ENCODE results near the gene LAYN. TPM values are rescaled to one million over a fixed set of nuclear protein-coding genes. Genes with fewer than 3 reads are reported as not detected.

LAYN gene
- total RNA-seq, 1 donor from 2014 or later = 12.5 TPM

DNA sequence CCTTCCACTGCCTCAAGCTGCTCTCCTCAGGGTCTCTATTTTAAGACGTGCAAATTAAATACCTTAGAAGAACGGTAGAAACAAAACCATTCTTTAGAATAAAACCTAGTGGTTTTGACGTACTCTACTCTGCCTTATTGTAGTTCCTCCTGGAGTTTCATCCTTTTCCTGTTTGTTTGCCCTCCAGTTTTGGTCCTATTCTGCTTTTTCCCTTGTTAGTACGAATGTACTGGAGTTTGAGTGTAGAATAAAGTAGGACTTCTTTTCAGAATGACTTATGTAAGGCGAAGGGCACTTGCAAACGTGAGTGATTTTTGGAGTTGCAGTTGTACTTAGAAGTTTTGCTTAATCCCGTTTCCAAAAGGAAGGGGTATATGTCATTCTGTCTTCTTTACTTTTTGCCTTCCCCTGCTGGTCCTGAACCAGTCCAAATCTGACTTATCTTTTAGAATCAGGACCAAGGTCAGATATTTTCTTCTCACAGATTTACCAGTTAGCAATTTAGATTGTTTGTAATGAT, 63.2 kb downstream of the LAYN start:
- no peaks in the 10 kb centered on the region for H3K36me3 Mint-ChIP-seq
- no peaks in the 10 kb centered on the region for H3K9me3 Mint-ChIP-seq
- H3K27me3 Mint-ChIP-seq (ENCODE audit: low read depth) = no peaks in the 10 kb centered on the region
- TF ChIP-seq, protein P1, sequence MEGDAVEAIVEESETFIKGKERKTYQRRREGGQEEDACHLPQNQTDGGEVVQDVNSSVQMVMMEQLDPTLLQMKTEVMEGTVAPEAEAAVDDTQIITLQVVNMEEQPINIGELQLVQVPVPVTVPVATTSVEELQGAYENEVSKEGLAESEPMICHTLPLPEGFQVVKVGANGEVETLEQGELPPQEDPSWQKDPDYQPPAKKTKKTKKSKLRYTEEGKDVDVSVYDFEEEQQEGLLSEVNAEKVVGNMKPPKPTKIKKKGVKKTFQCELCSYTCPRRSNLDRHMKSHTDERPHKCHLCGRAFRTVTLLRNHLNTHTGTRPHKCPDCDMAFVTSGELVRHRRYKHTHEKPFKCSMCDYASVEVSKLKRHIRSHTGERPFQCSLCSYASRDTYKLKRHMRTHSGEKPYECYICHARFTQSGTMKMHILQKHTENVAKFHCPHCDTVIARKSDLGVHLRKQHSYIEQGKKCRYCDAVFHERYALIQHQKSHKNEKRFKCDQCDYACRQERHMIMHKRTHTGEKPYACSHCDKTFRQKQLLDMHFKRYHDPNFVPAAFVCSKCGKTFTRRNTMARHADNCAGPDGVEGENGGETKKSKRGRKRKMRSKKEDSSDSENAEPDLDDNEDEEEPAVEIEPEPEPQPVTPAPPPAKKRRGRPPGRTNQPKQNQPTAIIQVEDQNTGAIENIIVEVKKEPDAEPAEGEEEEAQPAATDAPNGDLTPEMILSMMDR (IDR thresholded peaks at IDR 0.05; ENCODE audit: unreplicated experiment) = no peak
- peak overlapping the region; percentile 93 for H3K27ac Mint-ChIP-seq
- peak overlapping the region; percentile 86 for H3K4me3 Mint-ChIP-seq
- DNase-seq (ENCODE audit: low spot score in 2 of 2, unreplicated experiment in 2 of 2) = no peak
- peaks cover 33% of the 10 kb centered on the region for H3K4me1 Mint-ChIP-seq

DNA sequence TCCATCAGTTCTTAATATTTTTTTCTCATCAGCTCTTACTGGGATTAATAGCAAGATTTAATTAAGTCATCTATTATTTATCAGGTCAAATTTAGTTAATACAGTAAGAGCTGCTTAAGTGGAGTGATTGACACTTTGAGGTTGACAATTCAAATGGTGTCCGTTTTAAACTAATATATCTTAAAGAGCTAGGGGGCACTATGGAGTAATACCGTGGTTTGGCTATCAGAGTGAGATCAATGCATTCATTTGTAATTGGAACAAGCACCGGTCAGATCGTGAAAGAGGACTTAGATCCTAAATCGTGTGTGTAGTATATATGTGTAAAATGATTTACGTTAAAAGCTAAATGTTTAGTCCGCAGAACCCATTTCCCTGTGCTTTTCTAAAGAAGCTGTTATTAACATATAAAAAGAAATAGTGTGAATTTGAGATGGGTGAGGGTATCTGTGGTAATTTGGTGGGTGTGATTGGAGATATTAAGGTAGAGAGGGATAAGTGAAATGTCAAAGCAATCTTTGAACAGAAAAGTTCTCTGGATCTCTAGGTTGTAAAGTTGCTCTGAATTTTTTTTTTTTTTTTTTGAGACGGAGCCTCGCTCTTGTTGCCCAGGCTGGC, 64.0 kb downstream of the LAYN start:
- H3K4me1 Mint-ChIP-seq = peaks cover 32% of the 10 kb centered on the region
- H3K27ac Mint-ChIP-seq = peak overlapping the region; percentile 7
- TF ChIP-seq, protein P1 (IDR thresholded peaks at IDR 0.05; ENCODE audit: unreplicated experiment) = peak; percentile 63
- no peak for DNase-seq (ENCODE audit: low spot score in 2 of 2, unreplicated experiment in 2 of 2)
- no peaks in the 10 kb centered on the region for H3K36me3 Mint-ChIP-seq
- peak overlapping the region; percentile 86 for H3K4me3 Mint-ChIP-seq
- H3K9me3 Mint-ChIP-seq = no peaks in the 10 kb centered on the region
- H3K27me3 Mint-ChIP-seq (ENCODE audit: low read depth) = no peaks in the 10 kb centered on the region

DNA sequence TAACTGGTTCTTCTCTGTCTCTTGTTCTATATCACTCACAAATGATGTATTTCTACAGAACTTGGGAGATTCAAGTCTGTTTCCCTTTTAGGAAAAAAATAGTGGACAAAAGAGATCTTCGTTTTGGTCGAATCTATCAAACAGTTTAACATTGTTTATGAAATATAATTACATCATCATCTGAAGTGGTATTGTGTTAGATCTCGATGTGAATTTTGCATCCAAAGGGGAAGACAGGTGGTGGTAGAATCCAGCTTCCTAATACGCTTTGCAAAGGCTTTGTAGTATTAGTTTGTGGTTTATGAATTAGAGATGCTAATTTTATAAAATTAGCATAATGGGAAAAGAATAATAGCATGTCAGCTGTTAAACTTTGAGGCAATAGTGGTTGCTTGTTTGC, 65.2 kb downstream of the LAYN start:
- DNase-seq (ENCODE audit: low spot score in 2 of 2, unreplicated experiment in 2 of 2) = no peak
- Mint-ChIP-seq H3K4me1 (peaks cover 32% of the 10 kb centered on the region), H3K36me3 (no peaks in the 10 kb centered on the region), H3K27me3 (ENCODE audit: low read depth) (no peaks in the 10 kb centered on the region), H3K9me3 (no peaks in the 10 kb centered on the region), H3K27ac (no peak overlapping the region), H3K4me3 (no peak overlapping the region)
- TF ChIP-seq, protein P1 (IDR thresholded peaks at IDR 0.05; ENCODE audit: unreplicated experiment) = no peak

DNA sequence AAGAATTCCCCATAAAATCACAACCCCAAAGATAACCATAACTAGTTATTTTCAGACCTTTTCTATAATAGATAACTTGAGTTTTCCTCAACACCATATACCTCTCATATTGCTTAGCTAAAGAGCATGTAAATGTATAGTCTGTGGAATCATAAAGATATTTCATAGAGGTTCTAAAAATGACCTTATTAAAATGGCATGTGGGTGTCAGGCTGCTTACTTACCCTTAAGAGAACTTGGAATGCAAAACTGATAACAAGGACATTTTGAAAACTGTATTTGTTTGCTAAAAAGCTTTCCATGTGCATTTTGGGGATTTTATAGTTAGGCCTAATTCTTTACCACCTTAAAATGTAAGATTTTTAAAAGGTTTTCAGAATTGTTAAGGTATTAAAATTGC, 66.5 kb downstream of the LAYN start:
- Mint-ChIP-seq H3K9me3 (no peaks in the 10 kb centered on the region), H3K27me3 (ENCODE audit: low read depth) (no peaks in the 10 kb centered on the region), H3K4me3 (no peak overlapping the region), H3K27ac (no peak overlapping the region), H3K4me1 (peaks cover 28% of the 10 kb centered on the region), H3K36me3 (no peaks in the 10 kb centered on the region)
- TF ChIP-seq, protein P1 (IDR thresholded peaks at IDR 0.05; ENCODE audit: unreplicated experiment) = no peak
- no peak for DNase-seq (ENCODE audit: low spot score in 2 of 2, unreplicated experiment in 2 of 2)

DNA sequence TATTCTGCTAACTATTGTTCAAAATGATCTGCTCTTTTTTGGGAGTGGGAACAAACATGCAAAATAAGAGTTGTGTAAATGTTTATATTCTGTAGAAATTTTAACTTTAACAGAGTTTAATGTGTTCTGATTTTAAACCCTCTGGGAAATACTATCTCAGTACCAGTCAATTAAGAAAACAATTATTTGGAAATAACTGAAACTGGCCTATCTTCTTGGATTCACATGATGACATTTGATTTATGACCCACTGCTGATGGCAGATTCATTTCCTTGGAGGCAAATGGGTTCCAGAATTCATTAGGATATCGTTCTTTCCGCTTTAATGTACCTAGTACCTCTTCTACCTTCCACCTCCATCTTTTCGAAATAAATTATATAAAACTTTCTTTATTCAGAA, 67.2 kb downstream of the LAYN start:
- Mint-ChIP-seq H3K4me3 (no peak overlapping the region), H3K9me3 (no peaks in the 10 kb centered on the region), H3K27me3 (ENCODE audit: low read depth) (no peaks in the 10 kb centered on the region), H3K36me3 (no peaks in the 10 kb centered on the region), H3K27ac (no peak overlapping the region), H3K4me1 (peaks cover 28% of the 10 kb centered on the region)
- TF ChIP-seq, protein P1 (IDR thresholded peaks at IDR 0.05; ENCODE audit: unreplicated experiment) = no peak
- DNase-seq (ENCODE audit: low spot score in 2 of 2, unreplicated experiment in 2 of 2) = no peak

Small RNAs within 50 kb of the gene (microRNA-seq; reads per million reads assigned to microRNA genes)
- gene MIR34B (24.6 reads per million, percentile 47 among the genes with 10 or more reads in this experiment), gene MIR34C (234 reads per million, percentile 68 among the genes with 10 or more reads in this experiment)

Other genes with a start within 250 kb of the LAYN start
- gene POU2AF3, start 242.2 kb upstream of the LAYN start, total RNA-seq = 3.0 to 4.1 TPM (median 3.4 TPM) in 3 replicates
- gene POU2AF1, start 161.4 kb upstream of the LAYN start, total RNA-seq = 0.25 TPM in 1 of 3 replicates, not detected in the others
- gene BTG4, start 28.3 kb upstream of the LAYN start, total RNA-seq = not detected in 3 replicates
- gene HOATZ, start 25.9 kb upstream of the LAYN start, total RNA-seq = not detected in 3 replicates
- gene SIK2, start 61.7 kb downstream of the LAYN start, total RNA-seq = 17.1 to 18.7 TPM (median 17.1 TPM) in 3 replicates
- gene PPP2R1B, start 225.7 kb downstream of the LAYN start, total RNA-seq = 29.2 to 34.8 TPM (median 33.8 TPM) in 3 replicates

Measured in mesothelial cell of epicardium (in vitro differentiated cells).